Psoas muscle (tissue), 8 donors: ENCODE data around the gene LTK. TPM values are rescaled to one million over a fixed set of nuclear protein-coding genes. Genes with fewer than 3 reads are reported as not detected.

Experiments used
- ATAC-seq, 4 donors: fragments of 200-7000 bp; cut with Tn5 transposase; one replicate each; pipeline ENCODE4 v1.9.1; 2020; ENCODE audit warnings: moderate library complexity in 3 of 4, mild to moderate bottlenecking in 2 of 4
- DNase-seq, 2 donors: peaks; one replicate each; pipeline ENCODE4 v3.0.0-alpha.2; 2020
- H3K27ac ChIP-seq: fragments of 200-600 bp; one replicate; pipeline ENCODE4 v1.8.0; 2022
- H3K27me3 ChIP-seq, 3 donors: fragments of 200-600 bp in 1 of 3; one replicate each; pipeline versions ENCODE4 v1.6.1 to v1.8.0; 2013 to 2022; ENCODE audit warnings: low read length in 2 of 3, mild to moderate bottlenecking in 2 of 3, moderate library complexity in 1 of 3; ENCODE audit not compliant: insufficient read depth in 3 of 3
- H3K36me3 ChIP-seq, 2 donors: fragments of 200-600 bp in 1 of 2; one replicate each; pipeline versions ENCODE4 v1.6.1 to v1.8.0; 2013 to 2022; ENCODE audit warnings: low read depth in 1 of 2, mild to moderate bottlenecking in 1 of 2, moderate library complexity in 1 of 2; ENCODE audit not compliant: insufficient read depth in 1 of 2
- H3K4me1 ChIP-seq: fragments of 200-600 bp; one replicate; pipeline ENCODE4 v1.8.0; 2022
- H3K4me3 ChIP-seq: fragments of 200-600 bp; one replicate; pipeline ENCODE4 v1.8.0; 2022; ENCODE audit warnings: mild to moderate bottlenecking
- H3K9me3 ChIP-seq: fragments of 200-600 bp; one replicate; pipeline ENCODE4 v1.8.0; 2022
- CTCF ChIP-seq: fragments of 200-600 bp; IDR thresholded peaks from one replicate; pipeline ENCODE4 v1.8.0; 2022; ENCODE audit warnings: antibody characterized with exemption
- WGBS, 3 donors: extraction: QIAGEN DNeasy Blood & Tissue Kit; methylation state at CpG; one replicate each; pipeline versions ENCODE4 v1.1.6 to v1.1.7; 2013; 5-methylcytosine and 5-hydroxymethylcytosine counted together
- intact Hi-C, 2 donors: fragments of 100-400 bp; cut with DNase I; formaldehyde crosslinking; loops; one replicate each; pipeline versions ENCODE4 v1.11.0 to v1.14.2; 2022
- polyA plus RNA-seq, 3 donors: library from polyadenylated mRNA; stranded (reverse); fragments of 200-250 nt; gene quantifications; one replicate each; pipeline ENCODE4 v1.2.3, GENCODE V29; 2013
- total RNA-seq, 4 donors: library from RNA; stranded (reverse); fragmentation: NEBNext Ultra II Directional in 2 of 4; extraction: Animal tissue kit (Norgen Biotek cat#: 25700) in 2 of 4; gene quantifications; one replicate each; pipeline versions ENCODE4 v1.2.1 to v1.2.4, GENCODE V29; 2021 to 2023
- donor health status: healthy with polysubstance abuse.
- donor health status: DM: no; HTN: no; CAD: no; lungs with moderate emphysema.
- donor health status: Bipolar disorder and iron deficiency.
- donor health status: healthy.
- donor health status: DM: yes; HTN: yes; CAD: no.
- donor health status: DM: no; HTN: no; CAD: no.
- donor health status: DM: no; HTN: no; CAD: no.
- donor health status: DM: yes; HTN: yes; CAD: no.

Gene LTK
- total and polyA plus RNA-seq, 7 donors, result 0.05 to 1.1 (median 0.14) TPM; not detected in 1

DNA sequence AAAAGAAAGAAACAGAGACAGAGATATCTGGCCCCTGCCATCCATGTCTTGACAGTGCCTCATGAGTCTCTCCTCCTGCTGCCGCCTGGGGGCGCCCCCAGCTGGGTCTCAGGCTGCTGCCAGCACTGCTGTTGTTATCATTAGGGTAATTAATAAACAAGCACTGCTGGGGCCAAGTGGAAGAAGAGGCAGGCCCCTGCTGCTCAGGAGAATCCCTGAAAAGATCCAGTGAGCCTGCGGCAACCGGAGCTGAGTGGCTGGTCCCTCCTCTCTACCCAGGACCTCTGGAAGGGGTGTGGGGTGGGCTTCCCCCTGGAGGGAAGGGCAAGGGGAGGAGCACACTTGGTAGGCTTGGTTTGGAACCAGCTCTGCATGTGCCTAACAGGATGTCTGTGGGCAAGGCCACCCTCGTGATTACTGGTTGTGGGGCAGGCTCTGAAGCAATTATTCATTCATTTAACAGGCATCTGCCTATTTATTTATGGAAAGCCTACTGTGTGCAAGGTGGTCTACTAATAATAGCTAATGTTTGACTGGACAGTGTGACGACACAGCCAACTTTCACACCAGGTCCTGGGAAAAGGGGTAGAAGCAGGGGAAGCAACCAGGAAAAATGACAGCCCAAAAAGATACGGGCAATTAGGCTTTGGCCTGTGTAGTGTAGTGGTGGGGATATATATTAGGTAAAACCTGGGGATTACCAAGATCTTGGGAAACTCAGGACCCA lies 44.2 kb upstream of the LTK start:
- peaks cover 6% of the 10 kb centered on the region for H3K4me1 ChIP-seq
- peak; percentile 60 for TF ChIP-seq CTCF
- intact Hi-C loops, result loop anchor here in 1 of 2 donors (5.0 to 10.0 kb wide), 2 partner anchors 107 to 254 kb away; partner anchors contain the start of gene MGA
- H3K36me3 ChIP-seq, result no peaks in the 10 kb centered on the region
- DNase-seq, result peak; percentile 61 to 66
- no peaks in the 10 kb centered on the region for H3K9me3 ChIP-seq
- 25 to 31% (median 31%) methylated on average over 7 of the region's 7 CpGs for WGBS, 3 donors
- no peaks in the 10 kb centered on the region for H3K27me3 ChIP-seq
- peak overlapping the region; percentile 68 for H3K4me3 ChIP-seq
- ATAC-seq, result peak; percentile 31 to 63 (median 54)
- no peak overlapping the region for H3K27ac ChIP-seq

- ATAC-seq (no peak), DNase-seq (peak in 1 of 2 donors; percentile 9)
- no peak overlapping the region for H3K27ac ChIP-seq
- WGBS, 3 donors, result 79 to 96% (median 88%) methylated on average over 5 of the region's 5 CpGs
- TF ChIP-seq CTCF, result no peak
- H3K27me3 ChIP-seq, result no peaks in the 10 kb centered on the region
- H3K4me1 ChIP-seq, result peaks cover 6% of the 10 kb centered on the region
- no peaks in the 10 kb centered on the region for H3K9me3 ChIP-seq
- no peaks in the 10 kb centered on the region for H3K36me3 ChIP-seq
- H3K4me3 ChIP-seq, result no peak overlapping the region
- intact Hi-C loops, result loop anchor here in 1 of 2 donors (5.0 to 10.0 kb wide), 2 partner anchors 108 to 256 kb away; partner anchors contain the start of gene MGA
Measured at GRCh38 chr15:41556677-41557076, 43.0 kb upstream of the LTK start.

DNA sequence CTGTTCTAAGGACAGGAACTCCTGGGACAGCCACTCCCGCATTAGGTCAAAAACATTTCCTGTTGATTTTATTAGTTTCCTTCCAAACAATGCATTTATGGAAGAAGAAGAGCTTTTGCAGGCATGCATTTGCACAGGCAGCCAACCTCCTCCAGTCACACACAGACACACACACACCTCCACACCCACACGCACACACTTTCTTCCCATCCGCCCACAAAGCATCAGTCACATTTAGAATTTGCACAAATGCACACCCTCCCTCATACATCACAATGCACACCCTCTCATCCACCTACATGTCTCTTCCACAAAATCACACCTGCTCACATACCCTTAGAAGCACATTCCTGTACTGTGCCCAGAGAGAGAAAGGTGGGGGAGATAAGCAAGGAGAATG lies 41.3 kb upstream of the LTK start:
- TF ChIP-seq CTCF, result no peak
- H3K27ac ChIP-seq, result no peak overlapping the region
- ATAC-seq (no peak), DNase-seq (peak in 1 of 2 donors; percentile 12)
- no peaks in the 10 kb centered on the region for H3K9me3 ChIP-seq
- H3K36me3 ChIP-seq, result no peaks in the 10 kb centered on the region
- H3K4me3 ChIP-seq, result no peak overlapping the region
- H3K4me1 ChIP-seq, result peaks cover 6% of the 10 kb centered on the region
- intact Hi-C loops, result loop anchor here in 1 of 2 donors (5.0 to 10.0 kb wide), 2 partner anchors 110 to 257 kb away; partner anchors contain the start of gene MGA
- H3K27me3 ChIP-seq, result no peaks in the 10 kb centered on the region
- 63 to 81% (median 78%) methylated on average over 3 of the region's 3 CpGs for WGBS, 3 donors

- TF ChIP-seq CTCF, result no peak
- 86 to 88% (median 86%) methylated on average over 5 of the region's 5 CpGs for WGBS, 3 donors
- no peak overlapping the region for H3K4me3 ChIP-seq
- no peak for DNase-seq
- H3K27ac ChIP-seq, result no peak overlapping the region
- ATAC-seq, result no peak
- intact Hi-C loops, result loop anchor here in 1 of 2 donors (10.0 kb wide), 1 partner anchor 110 kb away; the partner anchor contains the start of gene MGA
- no peaks in the 10 kb centered on the region for H3K9me3 ChIP-seq
- no peaks in the 10 kb centered on the region for H3K27me3 ChIP-seq
- peaks cover under 1% of the 10 kb centered on the region for H3K4me1 ChIP-seq
- H3K36me3 ChIP-seq, result no peaks in the 10 kb centered on the region
Measured at GRCh38 chr15:41554343-41554742, 40.7 kb upstream of the LTK start.
